ENCODE measurements around the gene TDRD3. TPM values are rescaled to one million over a fixed set of nuclear protein-coding genes. Genes with fewer than 3 reads are reported as not detected.

Gene TDRD3
- total RNA-seq, 6 donors from 2014 or later = 16.0 to 56.4 (median 25.8) TPM

DNA sequence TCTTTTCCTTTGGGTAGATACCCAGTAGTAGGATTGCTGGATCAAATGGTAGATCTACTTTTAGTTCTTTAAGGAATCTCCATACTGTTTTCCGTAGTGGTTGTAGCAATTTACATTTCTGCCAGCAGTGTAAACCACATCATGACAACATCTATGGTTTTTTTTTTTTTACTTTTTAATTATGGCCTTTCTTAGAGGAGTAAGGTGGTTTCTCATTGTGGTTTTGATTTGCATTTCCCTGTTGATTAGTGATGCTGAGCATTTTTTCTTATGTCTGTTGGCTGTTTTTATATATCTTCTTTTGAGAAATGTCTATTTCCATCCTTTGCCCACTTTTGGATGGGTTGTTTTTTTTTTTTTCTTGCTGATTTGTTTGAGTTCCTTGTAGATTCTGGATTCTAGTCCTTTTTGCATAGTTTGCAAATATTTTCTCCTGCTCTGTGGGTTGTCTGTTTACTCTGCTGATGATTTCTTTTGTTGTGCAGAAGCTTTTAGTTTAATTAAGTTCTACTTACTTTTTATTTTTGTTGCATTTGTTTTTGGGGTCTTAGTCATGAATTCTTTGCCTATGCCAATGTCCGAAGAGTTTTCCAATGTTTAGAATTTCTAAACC lies 38.8 kb downstream of the TDRD3 start:
- DNase-seq (no peak), ATAC-seq (ENCODE audit: low FRiP score in 2 of 2) (no peak)
- Histone ChIP-seq H3K4me3 (no peak overlapping the region), H3K9me3 (no peaks in the 10 kb centered on the region), H3K27me3 (no peaks in the 10 kb centered on the region), H3K27ac (no peak overlapping the region), H3K36me3 (no peaks in the 10 kb centered on the region), H3K4me1 (peaks cover 0 to 4% (median 0%) of the 10 kb centered on the region in 4 donors)
- WGBS, 2 donors = 91 to 95% methylated on average over 2 of the region's 2 CpGs
- no peak for TF ChIP-seq POLR2AphosphoS5 (IDR thresholded peaks at IDR 0.05)

DNA sequence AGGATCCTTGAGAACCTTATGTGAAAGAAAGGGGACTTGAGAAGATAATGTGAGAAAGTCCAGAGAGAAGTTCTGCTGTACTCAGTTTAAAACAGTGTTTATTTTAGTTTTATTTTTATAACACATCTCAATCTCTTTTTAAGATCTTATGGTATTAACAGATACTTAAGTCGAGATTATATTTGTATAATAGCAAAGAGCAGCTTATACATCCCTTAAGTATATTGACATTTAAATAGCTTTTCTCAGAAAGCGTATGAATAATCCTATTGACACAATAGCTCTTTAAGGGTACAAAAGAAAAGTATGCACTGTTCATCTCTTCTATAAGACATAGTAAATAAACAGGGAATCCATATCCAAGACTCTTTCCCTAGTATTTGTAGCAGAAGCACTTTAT lies 42.2 kb downstream of the TDRD3 start:
- DNase-seq (no peak), ATAC-seq (ENCODE audit: low FRiP score in 2 of 2) (no peak)
- Histone ChIP-seq H3K27me3 (no peaks in the 10 kb centered on the region), H3K4me3 (no peak overlapping the region), H3K27ac (no peak overlapping the region), H3K9me3 (no peaks in the 10 kb centered on the region), H3K4me1 (peaks cover 0 to 4% (median 0%) of the 10 kb centered on the region in 4 donors), H3K36me3 (no peaks in the 10 kb centered on the region)
- TF ChIP-seq, protein P1, sequence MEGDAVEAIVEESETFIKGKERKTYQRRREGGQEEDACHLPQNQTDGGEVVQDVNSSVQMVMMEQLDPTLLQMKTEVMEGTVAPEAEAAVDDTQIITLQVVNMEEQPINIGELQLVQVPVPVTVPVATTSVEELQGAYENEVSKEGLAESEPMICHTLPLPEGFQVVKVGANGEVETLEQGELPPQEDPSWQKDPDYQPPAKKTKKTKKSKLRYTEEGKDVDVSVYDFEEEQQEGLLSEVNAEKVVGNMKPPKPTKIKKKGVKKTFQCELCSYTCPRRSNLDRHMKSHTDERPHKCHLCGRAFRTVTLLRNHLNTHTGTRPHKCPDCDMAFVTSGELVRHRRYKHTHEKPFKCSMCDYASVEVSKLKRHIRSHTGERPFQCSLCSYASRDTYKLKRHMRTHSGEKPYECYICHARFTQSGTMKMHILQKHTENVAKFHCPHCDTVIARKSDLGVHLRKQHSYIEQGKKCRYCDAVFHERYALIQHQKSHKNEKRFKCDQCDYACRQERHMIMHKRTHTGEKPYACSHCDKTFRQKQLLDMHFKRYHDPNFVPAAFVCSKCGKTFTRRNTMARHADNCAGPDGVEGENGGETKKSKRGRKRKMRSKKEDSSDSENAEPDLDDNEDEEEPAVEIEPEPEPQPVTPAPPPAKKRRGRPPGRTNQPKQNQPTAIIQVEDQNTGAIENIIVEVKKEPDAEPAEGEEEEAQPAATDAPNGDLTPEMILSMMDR (IDR thresholded peaks at IDR 0.05) = no peak
- no peak for TF ChIP-seq POLR2A (IDR thresholded peaks at IDR 0.05)
- no peak for TF ChIP-seq EP300 (IDR thresholded peaks at IDR 0.05)
- no peak for TF ChIP-seq POLR2AphosphoS5 (IDR thresholded peaks at IDR 0.05)
- 51 to 60% methylated on average over 2 of the region's 2 CpGs for WGBS, 2 donors

DNA sequence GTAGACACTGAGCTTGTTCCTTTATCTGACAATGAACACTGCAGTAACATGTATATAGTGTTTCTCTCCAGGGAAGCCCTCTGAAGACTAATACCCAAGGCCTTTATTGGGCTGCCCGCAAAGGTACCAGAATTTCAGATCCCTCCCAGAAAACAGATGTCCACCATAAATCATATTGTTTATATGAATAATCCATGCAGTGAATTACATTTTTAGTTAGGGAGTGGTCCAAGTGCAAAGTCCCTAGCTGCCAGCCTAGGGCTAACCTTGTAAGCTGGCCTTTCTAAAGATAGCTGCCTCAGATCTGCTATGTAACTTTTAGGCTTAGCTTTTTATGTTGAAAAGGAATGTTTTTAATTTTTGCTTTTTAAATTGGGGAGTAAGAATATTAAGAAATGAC lies 44.7 kb downstream of the TDRD3 start:
- DNase-seq (no peak), ATAC-seq (ENCODE audit: low FRiP score in 2 of 2) (no peak)
- Histone ChIP-seq H3K4me3 (no peak overlapping the region), H3K27me3 (no peaks in the 10 kb centered on the region), H3K4me1 (peaks cover 0 to 4% (median 0%) of the 10 kb centered on the region in 4 donors), H3K27ac (no peak overlapping the region), H3K9me3 (no peaks in the 10 kb centered on the region), H3K36me3 (peaks cover 0 to 6% (median 0%) of the 10 kb centered on the region in 4 donors)
- 91 to 100% methylated on average over 1 of the region's 1 CpG for WGBS, 2 donors
- TF ChIP-seq EP300 (IDR thresholded peaks at IDR 0.05) (no peak), POLR2AphosphoS5 (IDR thresholded peaks at IDR 0.05) (no peak), POLR2A (IDR thresholded peaks at IDR 0.05) (no peak)

DNA sequence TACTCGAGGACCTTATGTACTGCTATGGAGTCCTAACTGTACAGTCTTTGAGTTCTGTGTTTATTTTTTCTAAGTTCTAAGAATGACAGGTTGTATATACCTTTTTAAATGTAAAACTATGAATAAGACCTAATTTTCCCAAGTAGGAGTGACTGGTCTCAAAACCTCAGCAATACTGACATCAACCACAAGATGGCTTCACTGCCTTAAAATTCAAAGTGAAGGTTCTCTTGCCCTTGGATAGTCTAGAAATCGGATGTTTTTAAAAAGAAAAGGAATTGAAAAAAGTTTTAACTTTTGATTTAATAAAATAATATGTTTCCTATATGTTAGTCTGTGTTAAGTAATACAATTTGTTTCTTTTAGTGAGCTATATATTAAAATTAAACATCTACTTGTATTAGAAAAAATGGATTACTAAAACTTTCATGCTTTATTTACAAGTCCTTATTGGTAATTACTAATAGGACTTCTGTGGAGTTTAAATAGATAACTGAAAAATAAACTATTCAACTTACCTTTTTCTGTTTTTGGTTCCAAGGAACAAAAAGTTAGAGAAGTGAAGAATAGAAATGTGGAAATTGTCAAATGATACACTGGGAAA lies 52.0 kb downstream of the TDRD3 start:
- no peaks in the 10 kb centered on the region for H3K9me3 ChIP-seq
- no peaks in the 10 kb centered on the region for H3K4me1 ChIP-seq
- no peak for DNase-seq
- whole genome bisulfite sequencing, 2 donors = 42 to 56% methylated on average over 2 of the region's 2 CpGs
- no peak for TF ChIP-seq POLR2AphosphoS5 (IDR thresholded peaks at IDR 0.05)
- TF ChIP-seq, protein P1 (IDR thresholded peaks at IDR 0.05) = peak in 5 of 6 experiments; percentile 47 to 65 (median 64)
- no peaks in the 10 kb centered on the region for H3K27me3 ChIP-seq
- peaks cover 0 to 6% (median 0%) of the 10 kb centered on the region in 4 donors for H3K36me3 ChIP-seq
- no peak overlapping the region for H3K4me3 ChIP-seq
- no peak overlapping the region for H3K27ac ChIP-seq
- peak in 1 of 2 donors; percentile 73 for ATAC-seq (ENCODE audit: low FRiP score in 2 of 2)

DNA sequence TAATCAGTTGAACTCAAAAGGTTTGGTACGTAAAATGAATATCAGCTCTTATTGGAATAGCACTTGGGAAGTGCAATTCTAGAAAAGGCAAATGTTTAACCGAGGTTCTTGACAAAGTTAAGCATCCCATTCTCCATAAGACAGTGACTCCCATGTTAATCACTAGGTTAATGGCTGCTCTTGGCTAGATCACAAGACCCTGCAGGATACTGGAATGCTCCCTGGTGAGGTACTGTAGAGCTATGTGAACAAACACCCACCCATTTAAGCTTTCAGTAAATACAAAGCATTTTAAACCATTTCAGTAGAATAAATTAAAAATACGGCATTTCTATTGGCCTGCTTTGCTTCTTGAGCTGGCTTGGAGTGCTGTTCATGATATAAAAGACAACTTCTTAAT lies 56.5 kb downstream of the TDRD3 start:
- no peak for ATAC-seq (ENCODE audit: low FRiP score in 2 of 2)
- H3K4me1 ChIP-seq = no peaks in the 10 kb centered on the region
- no peak overlapping the region for H3K4me3 ChIP-seq
- no peaks in the 10 kb centered on the region for H3K27me3 ChIP-seq
- H3K27ac ChIP-seq = no peak overlapping the region
- 79 to 88% methylated on average over 3 of the region's 3 CpGs for WGBS, 2 donors
- H3K9me3 ChIP-seq = no peaks in the 10 kb centered on the region
- DNase-seq = no peak
- TF ChIP-seq EP300 (IDR thresholded peaks at IDR 0.05) (no peak), POLR2A (IDR thresholded peaks at IDR 0.05) (no peak), POLR2AphosphoS5 (IDR thresholded peaks at IDR 0.05) (no peak)
- TF ChIP-seq, protein P1 (IDR thresholded peaks at IDR 0.05) = no peak
- no peaks in the 10 kb centered on the region for H3K36me3 ChIP-seq

DNA sequence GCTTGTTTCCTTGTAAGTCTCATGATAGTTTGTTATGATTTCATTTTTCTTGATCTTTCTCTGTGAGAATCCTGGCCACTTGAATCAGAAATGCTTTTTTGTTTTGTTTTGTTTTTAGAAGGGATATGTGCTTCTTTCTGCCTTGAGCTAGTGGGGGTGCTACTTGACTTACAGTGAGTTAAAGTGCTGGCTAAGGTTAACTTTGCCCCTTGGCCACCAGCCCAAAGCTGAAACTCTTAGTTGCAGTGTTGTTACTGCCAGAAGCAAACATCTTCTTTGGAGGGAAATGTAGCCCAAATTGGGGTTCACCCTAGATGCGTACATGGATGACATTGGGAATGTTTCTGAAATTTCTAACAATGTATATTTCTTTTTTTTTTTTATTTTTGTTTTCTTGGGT lies 57.4 kb downstream of the TDRD3 start:
- no peak for DNase-seq
- TF ChIP-seq EP300 (IDR thresholded peaks at IDR 0.05) (no peak), POLR2AphosphoS5 (IDR thresholded peaks at IDR 0.05) (no peak), POLR2A (IDR thresholded peaks at IDR 0.05) (no peak)
- TF ChIP-seq, protein P1 (IDR thresholded peaks at IDR 0.05) = no peak
- no peak overlapping the region for H3K27ac ChIP-seq
- no peaks in the 10 kb centered on the region for H3K36me3 ChIP-seq
- no peaks in the 10 kb centered on the region for H3K9me3 ChIP-seq
- H3K4me3 ChIP-seq = no peak overlapping the region
- no peak for ATAC-seq (ENCODE audit: low FRiP score in 2 of 2)
- no peaks in the 10 kb centered on the region for H3K27me3 ChIP-seq
- H3K4me1 ChIP-seq = no peaks in the 10 kb centered on the region
- 100% methylated on average over 1 of the region's 1 CpG for WGBS, 2 donors
